Endothelial cell of umbilical vein (primary cell): Measurements from ENCODE around the gene PPIL6.

Experiments
- EZH2 ChIP-seq: IDR thresholded peaks from 2 replicates; pipeline ENCODE4 v1.6.1; 2012; ENCODE audit warnings: borderline replicate concordance, low read depth, mild to moderate bottlenecking, moderate library complexity, low read length, inconsistent platforms; ENCODE audit not compliant: severe bottlenecking
- FOS ChIP-seq: IDR thresholded peaks from 2 replicates; pipeline ENCODE4 v1.6.1; 2011; ENCODE audit warnings: mild to moderate bottlenecking, low read length, moderate library complexity, borderline replicate concordance; ENCODE audit not compliant: insufficient read depth
- MAX ChIP-seq: IDR thresholded peaks from 2 replicates; pipeline ENCODE4 v1.6.1; 2011; ENCODE audit not compliant: insufficient read depth, insufficient read length
- MYC ChIP-seq: IDR thresholded peaks from one replicate; pipeline ENCODE4 v1.6.1; 2011; ENCODE audit warnings: mild to moderate bottlenecking, low read depth, low read length
- POLR2A ChIP-seq: IDR thresholded peaks from 2 replicates; pipeline ENCODE4 v1.6.1; 2012; ENCODE audit warnings: low read depth, mild to moderate bottlenecking, control low read depth, low read length
- POLR2AphosphoS5 ChIP-seq: IDR thresholded peaks from 2 replicates; pipeline ENCODE4 v1.6.1; 2012; ENCODE audit warnings: low read depth, mild to moderate bottlenecking, control low read depth, low read length, moderate library complexity; ENCODE audit not compliant: insufficient read depth
- TF ChIP-seq, protein P1 (sequence below), 2 donors: IDR thresholded peaks; 1 replicate in 1 of 2; 2 replicates in 1 of 2; pipeline ENCODE4 v1.5.1; 2011; ENCODE audit warnings: low read length in 2 of 2, mild to moderate bottlenecking in 2 of 2, moderate library complexity in 2 of 2, control low read depth in 1 of 2, inconsistent platforms in 1 of 2, low read depth in 1 of 2; ENCODE audit not compliant: insufficient read depth in 1 of 2; ENCODE audit errors: extremely low read depth in 1 of 2

DNA sequence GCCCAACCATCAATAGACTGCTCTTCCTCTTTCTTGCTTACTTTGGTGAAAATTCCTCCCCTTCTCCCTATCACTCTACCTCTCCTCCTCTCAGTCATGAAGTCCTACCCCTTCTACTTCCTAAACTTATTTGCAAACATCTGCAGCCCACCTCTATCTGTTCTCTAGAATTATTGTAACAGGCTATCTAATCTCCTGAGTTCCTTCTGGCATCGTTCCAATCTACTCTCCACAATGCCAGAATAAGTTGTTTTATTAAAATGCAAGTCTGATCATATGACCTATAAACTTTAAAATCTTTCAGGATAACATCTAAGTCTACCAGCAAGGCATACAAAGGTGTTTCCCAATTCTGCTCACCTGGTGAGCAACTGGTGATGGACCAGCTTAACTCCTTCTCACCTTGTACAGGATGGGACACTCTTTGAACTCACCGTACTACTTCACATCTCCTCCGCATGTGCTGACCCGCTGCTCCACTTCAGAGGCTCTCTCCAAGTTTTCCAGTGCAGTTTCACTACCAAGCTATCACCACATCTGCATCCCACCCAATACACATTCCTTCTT, 66.0 kb downstream of the PPIL6 start:
- TF ChIP-seq, protein P1, sequence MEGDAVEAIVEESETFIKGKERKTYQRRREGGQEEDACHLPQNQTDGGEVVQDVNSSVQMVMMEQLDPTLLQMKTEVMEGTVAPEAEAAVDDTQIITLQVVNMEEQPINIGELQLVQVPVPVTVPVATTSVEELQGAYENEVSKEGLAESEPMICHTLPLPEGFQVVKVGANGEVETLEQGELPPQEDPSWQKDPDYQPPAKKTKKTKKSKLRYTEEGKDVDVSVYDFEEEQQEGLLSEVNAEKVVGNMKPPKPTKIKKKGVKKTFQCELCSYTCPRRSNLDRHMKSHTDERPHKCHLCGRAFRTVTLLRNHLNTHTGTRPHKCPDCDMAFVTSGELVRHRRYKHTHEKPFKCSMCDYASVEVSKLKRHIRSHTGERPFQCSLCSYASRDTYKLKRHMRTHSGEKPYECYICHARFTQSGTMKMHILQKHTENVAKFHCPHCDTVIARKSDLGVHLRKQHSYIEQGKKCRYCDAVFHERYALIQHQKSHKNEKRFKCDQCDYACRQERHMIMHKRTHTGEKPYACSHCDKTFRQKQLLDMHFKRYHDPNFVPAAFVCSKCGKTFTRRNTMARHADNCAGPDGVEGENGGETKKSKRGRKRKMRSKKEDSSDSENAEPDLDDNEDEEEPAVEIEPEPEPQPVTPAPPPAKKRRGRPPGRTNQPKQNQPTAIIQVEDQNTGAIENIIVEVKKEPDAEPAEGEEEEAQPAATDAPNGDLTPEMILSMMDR (IDR thresholded peaks at IDR 0.05; ENCODE audit: extremely low read depth in 1 of 2, insufficient read depth in 1 of 2, low read depth in 1 of 2, low read length in 2 of 2) = no peak
- no peak for TF ChIP-seq MYC
- no peak for TF ChIP-seq POLR2AphosphoS5
- TF ChIP-seq MAX = no peak
- TF ChIP-seq EZH2 = no peak
- no peak for TF ChIP-seq POLR2A
- no peak for TF ChIP-seq FOS
